ENCODE results near the gene FBXO10. TPM values are rescaled to one million over a fixed set of nuclear protein-coding genes. Genes with fewer than 3 reads are reported as not detected.

FBXO10 gene
- total RNA-seq, 4 donors from 2014 or later: 2.4 to 5.5 (median 3.7) TPM

GRCh38 chr9:37499297-37499696 is 76.9 kb downstream of the FBXO10 start:
- DNase-seq (ENCODE audit: low spot score in 2 of 2): no peak
- intact Hi-C loops (cut with DNase I; ENCODE audit: low total_unique reads): loop anchor here (10.0 kb wide), 2 partner anchors 56 to 266 kb away; no protein-coding TSS in a partner anchor
- WGBS, 2 donors: 85 to 89% methylated on average over 6 of the region's 6 CpGs
- no peak overlapping the region for H3K4me3 ChIP-seq (ENCODE audit: low read depth, poor library complexity, severe bottlenecking)
- TF ChIP-seq POLR2A (IDR thresholded peaks at IDR 0.05) (no peak), CTCF (IDR thresholded peaks at IDR 0.05) (no peak)

GRCh38 chr9:37498457-37498856 is 77.7 kb downstream of the FBXO10 start:
- intact Hi-C loops (cut with DNase I; ENCODE audit: low total_unique reads): loop anchor here (10.0 kb wide), 2 partner anchors 56 to 266 kb away; no protein-coding TSS in a partner anchor
- no peak for DNase-seq (ENCODE audit: low spot score in 2 of 2)
- TF ChIP-seq POLR2A (IDR thresholded peaks at IDR 0.05) (no peak), CTCF (IDR thresholded peaks at IDR 0.05) (no peak)
- WGBS, 2 donors: 61 to 65% methylated on average over 3 of the region's 3 CpGs
- no peak overlapping the region for H3K4me3 ChIP-seq (ENCODE audit: low read depth, poor library complexity, severe bottlenecking)

GRCh38 chr9:37497320-37497719 is 78.9 kb downstream of the FBXO10 start:
- no peak for DNase-seq (ENCODE audit: low spot score in 2 of 2)
- H3K4me3 ChIP-seq (ENCODE audit: low read depth, poor library complexity, severe bottlenecking): no peak overlapping the region
- intact Hi-C loops (cut with DNase I; ENCODE audit: low total_unique reads): loop anchor here (10.0 kb wide), 2 partner anchors 57 to 267 kb away; no protein-coding TSS in a partner anchor
- 97 to 98% methylated on average over 3 of the region's 3 CpGs for WGBS, 2 donors
- no peak for TF ChIP-seq CTCF (IDR thresholded peaks at IDR 0.05)
- TF ChIP-seq POLR2A (IDR thresholded peaks at IDR 0.05): no peak

- DNase-seq (ENCODE audit: low spot score in 2 of 2): no peak
- WGBS, 2 donors: 57 to 72% methylated on average over 4 of the region's 4 CpGs
- TF ChIP-seq CTCF (IDR thresholded peaks at IDR 0.05) (no peak), POLR2A (IDR thresholded peaks at IDR 0.05) (no peak)
- no peak overlapping the region for H3K4me3 ChIP-seq (ENCODE audit: low read depth, poor library complexity, severe bottlenecking)
- intact Hi-C loops (cut with DNase I; ENCODE audit: low total_unique reads): loop anchor here (10.0 kb wide), 2 partner anchors 59 to 269 kb away; no protein-coding TSS in a partner anchor
Measured at GRCh38 chr9:37496020-37496419, 80.2 kb downstream of the FBXO10 start.

GRCh38 chr9:37495571-37495970 is 80.6 kb downstream of the FBXO10 start:
- TF ChIP-seq POLR2A (IDR thresholded peaks at IDR 0.05) (no peak), CTCF (IDR thresholded peaks at IDR 0.05) (no peak)
- 93 to 96% methylated on average over 5 of the region's 5 CpGs for WGBS, 2 donors
- H3K4me3 ChIP-seq (ENCODE audit: low read depth, poor library complexity, severe bottlenecking): no peak overlapping the region
- intact Hi-C loops (cut with DNase I; ENCODE audit: low total_unique reads): loop anchor here (10.0 kb wide), 2 partner anchors 59 to 269 kb away; no protein-coding TSS in a partner anchor
- no peak for DNase-seq (ENCODE audit: low spot score in 2 of 2)

- intact Hi-C loops (cut with DNase I; ENCODE audit: low total_unique reads): loop anchor here (10.0 kb wide), 2 partner anchors 63 to 273 kb away; no protein-coding TSS in a partner anchor
- TF ChIP-seq POLR2A (IDR thresholded peaks at IDR 0.05) (no peak), CTCF (IDR thresholded peaks at IDR 0.05) (no peak)
- no peak for DNase-seq (ENCODE audit: low spot score in 2 of 2)
- 89 to 90% methylated on average over 1 of the region's 1 CpG for WGBS, 2 donors
- H3K4me3 ChIP-seq (ENCODE audit: low read depth, poor library complexity, severe bottlenecking): no peak overlapping the region
Measured at GRCh38 chr9:37491939-37492338, 84.2 kb downstream of the FBXO10 start.

Measured in lower leg skin (tissue), 4 donors.